Peyer's patch (tissue), 4 donors: ENCODE results near the gene RAB13.

Source experiments
- CTCF ChIP-seq, 6 experiments: fragments of 450-650 bp in 4 of 6; fragments of 200-600 bp in 2 of 6; sonication (generic) in 1 of 6; IDR thresholded peaks; one replicate each; pipeline ENCODE4 v1.5.1; 2017 to 2019; ENCODE audit warnings: antibody characterized with exemption in 6 of 6, mild to moderate bottlenecking in 3 of 6, moderate library complexity in 1 of 6
- POLR2A ChIP-seq, 2 donors: fragments of 450-650 bp; IDR thresholded peaks; one replicate each; pipeline ENCODE4 v1.5.1; 2017; ENCODE audit warnings: antibody characterized with exemption in 2 of 2, mild to moderate bottlenecking in 2 of 2, moderate library complexity in 2 of 2

- TF ChIP-seq CTCF (IDR thresholded peaks at IDR 0.05): no peak
- TF ChIP-seq POLR2A (IDR thresholded peaks at IDR 0.05): no peak
These were observed 32.2 kb downstream of the RAB13 start for GRCh38 chr1:153953859-153954365.
